SIG-M5 treated with dmso at 0.1 percent for 504 hours (cell line): ENCODE data around the gene IL12B.
"Not testable (repeated sequence)": the region's sequence is repeated elsewhere in the genome, so short reads cannot be mapped to it uniquely, and the experiment has no call there.

Experiments used
- DNase-seq: peaks from one replicate; lab custom pipeline; 2025; ENCODE audit not compliant: unreplicated experiment; lab: John Stamatoyannopoulos, UW

The IL12B gene

DNA sequence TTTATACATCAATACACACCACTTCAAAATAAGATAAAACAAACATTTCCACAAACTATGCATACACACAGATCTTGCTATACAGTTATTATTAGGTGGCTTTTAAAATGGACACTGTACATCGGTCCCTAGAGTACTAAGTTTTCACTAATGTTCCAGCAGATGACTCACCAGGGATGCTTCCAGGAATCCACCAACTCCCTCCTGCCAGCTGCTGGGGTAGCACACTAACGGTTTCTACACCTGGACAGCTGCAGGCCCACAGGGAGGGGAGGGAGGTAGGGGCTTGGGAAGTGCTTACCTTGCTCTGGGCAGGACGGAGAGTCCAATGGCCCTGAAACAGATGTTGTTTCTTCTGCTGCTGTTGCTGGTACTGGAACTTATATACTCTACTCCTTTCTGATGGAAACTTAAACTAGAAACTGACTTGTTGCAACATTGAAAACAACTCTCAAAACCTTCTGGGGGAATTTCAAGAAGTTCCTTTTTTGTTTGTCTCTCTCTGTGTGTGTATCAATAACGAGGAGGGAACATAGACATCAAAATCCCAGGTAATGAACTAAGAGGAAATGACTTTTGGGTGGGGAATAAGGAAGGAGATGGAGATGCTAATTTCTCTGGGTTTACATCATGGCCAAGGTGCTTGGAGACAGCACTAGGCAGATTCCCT is at the start of gene IL12B:
IL12B (minus strand) TSS at position 357 of the 670 bp plus-strand sequence. CDS start 3,705 bp downstream, outside the sequence.
- DNase-seq = peak; percentile 8

DNA sequence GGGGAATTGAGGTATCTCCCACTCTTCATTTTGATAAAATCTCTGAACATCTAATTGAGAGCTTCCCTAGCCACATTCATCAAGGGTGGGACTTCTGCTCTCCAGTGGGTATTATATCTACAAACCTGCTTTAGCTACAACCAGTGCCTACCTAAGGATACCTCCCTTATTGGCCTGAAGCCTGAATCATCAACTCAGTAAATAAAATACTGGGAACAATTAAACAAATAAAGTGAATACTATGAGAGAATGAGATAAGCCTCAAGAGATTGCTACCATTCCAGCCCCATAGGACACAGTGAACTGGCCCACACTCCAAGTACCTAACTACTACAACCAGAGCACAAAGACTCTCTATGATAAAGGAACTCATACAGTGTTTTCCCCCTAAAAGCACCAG is 47.4 kb upstream of the IL12B start:
- no peak for DNase-seq

DNA sequence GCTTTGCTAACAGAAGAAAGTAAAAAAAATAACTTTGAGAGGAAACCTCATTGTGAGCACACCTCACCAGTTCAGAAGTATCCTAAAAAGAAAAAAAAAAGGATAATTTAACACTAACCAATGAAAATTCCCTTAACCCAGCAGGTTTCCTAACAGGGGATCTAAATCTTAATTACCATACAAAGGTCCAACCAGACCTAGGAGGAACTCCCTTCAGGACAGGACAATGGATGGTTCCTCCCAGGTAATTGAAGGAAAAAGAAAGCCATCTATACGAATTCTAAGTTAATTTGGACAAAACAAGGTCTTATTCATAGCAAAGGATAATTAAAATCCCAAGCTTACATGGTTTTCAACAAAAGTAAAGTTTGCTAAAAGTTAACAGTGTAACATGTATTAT is 37.6 kb upstream of the IL12B start:
- DNase-seq = not testable (repeated sequence)

DNA sequence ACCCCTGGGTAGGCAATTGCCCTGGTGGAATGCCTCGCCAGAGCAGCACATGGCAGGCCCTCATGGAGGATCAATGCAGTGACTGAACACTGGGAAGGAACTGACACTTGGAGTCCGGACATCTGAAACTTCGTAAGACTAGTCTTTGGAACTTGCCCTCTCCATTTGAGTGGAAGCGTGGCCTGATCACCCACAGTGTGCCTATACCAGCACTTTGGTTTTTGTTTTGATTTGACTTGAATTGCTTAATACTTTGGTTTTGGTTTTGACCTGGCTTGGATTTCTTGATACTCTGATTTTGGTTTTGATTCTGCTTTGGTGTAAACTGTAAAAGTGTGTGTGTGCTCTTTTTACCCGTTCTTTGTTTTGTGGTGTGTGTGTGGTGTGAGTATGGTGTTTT is 36.5 kb upstream of the IL12B start:
- not testable (repeated sequence) for DNase-seq

DNA sequence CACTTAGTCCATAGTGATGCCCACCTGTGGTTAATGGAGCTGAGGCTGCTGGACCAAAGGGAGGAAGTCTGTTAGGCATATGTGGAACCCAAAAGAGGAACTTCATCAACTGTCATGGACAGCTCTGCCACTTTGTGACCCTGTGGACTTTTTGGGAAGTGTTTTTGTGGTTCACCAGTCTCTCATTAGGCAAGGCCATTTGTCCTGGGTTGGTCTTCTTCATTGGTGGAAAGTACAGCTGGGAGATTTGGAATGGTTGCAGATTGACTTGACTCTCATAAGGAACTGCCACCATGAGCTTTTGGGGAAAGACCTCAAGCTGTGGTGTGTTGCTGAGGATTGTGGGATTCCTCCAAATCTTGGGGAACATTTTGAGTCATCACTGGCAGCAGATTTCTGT is 31.9 kb upstream of the IL12B start:
- DNase-seq = peak; percentile 95

DNA sequence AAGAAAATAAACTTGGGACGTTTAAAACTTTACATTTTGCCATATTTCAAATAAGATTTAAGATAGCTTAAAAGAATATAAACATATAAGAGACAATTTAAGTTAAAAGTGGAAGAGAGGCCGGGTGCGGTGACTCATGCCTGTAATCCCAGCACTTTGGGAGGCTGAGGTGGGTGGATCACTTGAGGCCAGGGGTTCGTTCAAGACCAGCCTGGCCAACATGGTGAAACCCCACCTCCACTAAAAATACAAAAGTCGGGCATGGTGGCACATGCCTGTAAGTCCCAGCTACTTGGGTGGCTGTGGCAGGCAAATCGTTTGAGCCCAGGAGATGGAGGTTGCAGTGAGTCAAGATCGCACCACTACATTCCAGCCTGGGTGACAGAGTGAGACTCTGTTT is 29.6 kb upstream of the IL12B start:
- DNase-seq = not testable (repeated sequence)

GRCh38 chr5:159359408-159359807 is 29.1 kb upstream of the IL12B start:
- peak; percentile 79 for DNase-seq

DNA sequence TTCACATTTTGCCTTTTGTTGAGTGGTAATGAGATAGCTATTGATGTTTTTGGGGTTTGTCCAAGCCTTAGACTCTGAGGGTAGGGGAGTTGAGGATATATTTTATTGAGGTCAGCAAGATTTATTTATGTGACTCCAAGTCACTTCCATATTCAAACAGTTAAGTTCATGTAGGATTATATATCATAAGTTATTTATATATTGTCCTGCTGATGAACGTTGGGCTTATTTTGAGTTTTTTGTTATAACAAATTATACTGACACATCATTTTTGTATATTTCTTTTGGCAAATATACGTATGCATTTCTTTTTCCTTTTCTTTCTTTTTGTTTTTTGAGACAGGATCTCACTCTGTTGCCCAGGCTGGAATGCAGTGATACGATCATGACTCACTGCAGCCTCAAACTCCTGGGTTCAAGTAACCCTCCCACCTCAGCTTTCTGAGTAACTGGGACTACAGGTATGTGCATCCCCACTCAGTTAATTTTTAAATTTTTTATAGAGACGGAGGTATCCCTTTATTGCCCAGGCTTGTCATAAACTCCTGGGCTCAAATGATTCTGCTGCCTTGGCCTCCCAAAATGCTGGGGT is 23.5 kb upstream of the IL12B start:
- no peak for DNase-seq

GRCh38 chr5:159350644-159351043 is 20.4 kb upstream of the IL12B start:
- not testable (repeated sequence) for DNase-seq

DNA sequence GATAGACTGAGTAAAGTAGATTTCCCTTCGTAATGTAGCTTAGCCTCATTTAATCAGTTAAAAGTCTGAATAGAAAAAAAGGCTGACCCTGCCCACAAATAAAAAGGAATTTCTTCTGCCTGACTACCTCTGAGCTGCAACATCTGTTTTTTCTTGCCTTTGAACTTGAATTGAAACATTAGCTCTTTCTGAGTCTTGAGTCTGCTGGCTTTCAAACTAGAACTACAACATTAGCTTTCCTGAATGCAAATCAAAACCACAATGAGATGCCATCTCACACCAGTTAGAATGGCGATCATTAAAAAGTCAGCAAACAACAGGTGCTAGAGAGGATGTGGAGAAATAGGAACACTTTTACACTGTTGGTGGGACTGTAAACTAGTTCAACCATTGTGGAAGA is 19.9 kb upstream of the IL12B start:
- DNase-seq = not testable (repeated sequence)

- no peak for DNase-seq
Observed at GRCh38 chr5:159345861-159346260, 15.6 kb upstream of the IL12B start.

GRCh38 chr5:159345336-159345735 is 15.0 kb upstream of the IL12B start:
- peak; percentile 36 for DNase-seq

GRCh38 chr5:159343295-159344094 is 13.2 kb upstream of the IL12B start:
- peak; percentile 59 for DNase-seq

GRCh38 chr5:159342840-159343239 is 12.6 kb upstream of the IL12B start:
- DNase-seq = peak; percentile 33

- DNase-seq = peak; percentile 92
Observed at GRCh38 chr5:159341906-159342310, 11.6 kb upstream of the IL12B start.

DNA sequence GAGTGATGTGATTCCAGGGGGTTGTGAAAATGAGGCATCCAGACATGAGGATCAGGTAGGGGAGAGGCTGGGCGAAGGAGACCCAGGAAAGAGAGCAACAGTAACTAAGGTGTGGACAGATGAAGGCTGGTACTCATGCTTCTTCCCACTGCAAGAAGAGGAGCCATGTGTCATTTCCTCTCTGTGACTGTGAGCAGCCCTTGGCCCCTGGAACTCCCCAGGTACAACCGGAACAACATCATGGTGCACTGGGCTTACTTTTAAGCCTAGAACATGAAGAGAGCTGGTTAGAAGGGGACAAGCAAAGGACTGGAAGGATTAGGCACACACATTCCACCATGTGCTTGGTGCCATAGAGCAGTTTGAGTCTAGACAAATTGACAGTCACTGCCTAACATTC is 10.9 kb upstream of the IL12B start:
- no peak for DNase-seq

DNA sequence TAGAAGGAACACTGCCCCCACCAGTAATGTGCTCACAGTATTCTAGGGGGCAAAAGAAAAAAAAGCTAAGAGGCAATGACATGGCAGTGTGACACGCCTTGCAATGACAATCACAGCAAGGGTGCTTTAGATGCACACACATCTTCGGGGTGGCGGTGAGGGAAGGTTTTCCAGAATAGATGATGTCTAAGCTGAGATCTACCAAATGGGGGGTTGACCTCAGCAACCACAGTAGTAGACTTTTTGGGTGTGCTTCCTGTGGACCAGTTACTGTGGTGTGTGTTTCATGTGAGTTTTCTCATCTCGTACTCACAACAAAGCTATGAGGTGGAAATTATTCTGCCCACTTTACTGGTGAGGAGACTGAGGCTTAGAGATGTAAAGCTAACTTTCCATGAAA is 10.2 kb upstream of the IL12B start:
- no peak for DNase-seq

DNA sequence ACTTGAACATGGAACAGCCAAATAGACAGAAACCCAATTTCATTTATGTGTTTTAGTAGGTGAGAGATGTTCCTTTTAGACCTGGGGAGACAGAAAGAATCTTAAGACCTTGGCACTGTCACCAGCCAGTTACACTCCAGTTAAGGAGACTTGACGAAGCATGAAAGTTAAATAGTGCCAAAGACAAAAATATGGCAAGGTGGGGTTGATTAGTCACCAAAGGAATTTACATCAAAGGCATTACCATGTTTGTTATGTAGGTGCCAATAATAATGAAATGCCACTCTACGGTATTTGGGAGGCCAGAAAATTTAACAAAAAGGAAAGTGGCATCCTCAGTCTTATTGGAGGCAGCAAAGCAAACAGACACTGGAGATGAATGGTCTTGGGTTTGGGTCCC is 9.2 kb upstream of the IL12B start:
- DNase-seq = no peak

DNA sequence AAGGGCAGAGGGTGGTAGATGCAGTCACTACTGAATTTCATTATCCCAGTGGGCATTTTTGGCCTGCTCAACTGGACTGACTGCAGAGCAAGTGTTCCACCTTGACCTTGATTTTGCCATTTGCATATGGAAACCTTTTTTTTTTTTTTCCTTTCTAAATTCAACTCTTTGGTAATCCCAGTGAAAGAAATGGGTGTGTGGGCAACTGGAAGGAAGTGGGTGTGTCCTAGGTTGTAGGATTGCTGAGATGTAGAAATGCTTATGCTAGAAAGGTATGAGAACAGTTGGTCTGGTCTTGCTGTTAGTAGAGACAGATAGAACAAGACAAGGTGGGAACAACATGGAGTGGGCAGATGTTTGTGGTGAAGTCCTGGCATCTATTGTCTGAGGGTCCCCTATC is 7.8 kb upstream of the IL12B start:
- DNase-seq = peak; percentile 17

DNA sequence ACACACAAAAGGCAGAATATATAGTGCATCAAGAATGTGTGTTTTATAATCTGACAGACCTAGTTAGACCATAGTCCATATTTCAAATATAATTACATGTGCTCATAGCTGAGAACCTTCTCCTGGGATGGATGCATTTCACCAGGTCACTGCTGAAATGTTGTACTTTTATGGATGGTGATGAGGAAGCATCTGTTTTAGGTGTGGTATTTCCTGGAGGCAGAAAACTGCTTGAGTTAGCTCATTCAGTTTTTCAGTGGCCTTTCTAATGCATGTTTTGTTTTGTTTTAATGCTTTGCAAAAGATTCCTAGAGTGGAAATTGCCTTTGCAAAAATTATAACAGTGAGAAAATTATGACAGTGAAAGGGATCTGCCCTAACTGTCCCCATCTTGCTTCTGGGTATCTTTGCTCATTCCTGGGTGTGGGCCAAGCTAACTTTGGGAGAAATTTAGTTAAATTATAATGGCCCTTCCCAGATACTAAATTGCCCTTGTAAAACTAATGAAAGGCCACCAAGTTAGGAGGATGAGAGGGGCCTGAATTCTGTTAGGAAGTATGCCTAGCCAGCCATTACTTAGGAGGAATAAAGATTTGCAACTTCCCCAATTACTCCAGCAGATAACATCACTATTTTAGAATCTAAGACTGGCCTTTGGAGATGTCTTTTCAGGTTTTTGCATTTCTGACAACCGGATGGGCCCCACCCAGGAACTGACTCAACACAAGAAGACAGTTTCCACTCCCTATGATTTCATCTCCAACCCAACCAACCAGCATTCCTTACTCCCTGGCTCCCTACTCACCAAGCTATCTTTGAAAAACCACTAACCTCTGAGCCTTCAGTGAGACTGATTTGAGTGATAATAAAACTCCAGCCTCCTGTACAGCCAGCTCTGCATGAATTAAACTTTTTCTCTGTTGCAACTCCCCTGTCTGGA is 7.0 kb upstream of the IL12B start:
- peak; percentile 70 for DNase-seq

- no peak for DNase-seq
Observed at GRCh38 chr5:159336586-159336985, 6.3 kb upstream of the IL12B start.
